Upper lobe of right lung (tissue), 1 donor: Measurements from ENCODE around the gene RRBP1. TPM values are rescaled to one million over a fixed set of nuclear protein-coding genes. Genes with fewer than 3 reads are reported as not detected.

Source experiments
- ATAC-seq: fragments of 200-7000 bp; cut with Tn5 transposase; one replicate; pipeline ENCODE4 v1.9.1; 2020; ENCODE audit warnings: mild to moderate bottlenecking, moderate library complexity
- DNase-seq: peaks from one replicate; pipeline ENCODE4 v3.0.0-alpha.2; 2020
- H3K27ac ChIP-seq: fragments of 200-600 bp; one replicate; pipeline ENCODE4 v1.8.0; 2022
- H3K27me3 ChIP-seq: fragments of 200-600 bp; one replicate; pipeline ENCODE4 v1.8.0; 2022; ENCODE audit warnings: mild to moderate bottlenecking
- H3K36me3 ChIP-seq: fragments of 200-600 bp; one replicate; pipeline ENCODE4 v1.8.0; 2022
- H3K4me1 ChIP-seq: fragments of 200-600 bp; one replicate; pipeline ENCODE4 v1.8.0; 2022
- H3K4me3 ChIP-seq: fragments of 200-600 bp; one replicate; pipeline ENCODE4 v1.8.0; 2022; ENCODE audit warnings: mild to moderate bottlenecking
- H3K9me3 ChIP-seq: fragments of 200-600 bp; one replicate; pipeline ENCODE4 v1.8.0; 2022
- intact Hi-C: fragments of 100-400 bp; cut with DNase I; formaldehyde crosslinking; loops from one replicate; pipeline ENCODE4 v1.11.0; 2022
- total RNA-seq: library from RNA; stranded (reverse); fragmentation: NEBNext Ultra II Directional; extraction: Animal tissue kit (Norgen Biotek cat#: 25700); gene quantifications from one replicate; pipeline ENCODE4 v1.2.1, GENCODE V29; 2021
- TF ChIP-seq, protein P1 (sequence below): fragments of 200-600 bp; IDR thresholded peaks from one replicate; pipeline ENCODE4 v1.8.0; 2022; ENCODE audit warnings: antibody characterized with exemption
- donor health status: DM: no; HTN: yes; CAD: no; lungs with severe emphysema.

The RRBP1 gene
- total RNA-seq, 1 donor from 2014 or later = 166 TPM

DNA sequence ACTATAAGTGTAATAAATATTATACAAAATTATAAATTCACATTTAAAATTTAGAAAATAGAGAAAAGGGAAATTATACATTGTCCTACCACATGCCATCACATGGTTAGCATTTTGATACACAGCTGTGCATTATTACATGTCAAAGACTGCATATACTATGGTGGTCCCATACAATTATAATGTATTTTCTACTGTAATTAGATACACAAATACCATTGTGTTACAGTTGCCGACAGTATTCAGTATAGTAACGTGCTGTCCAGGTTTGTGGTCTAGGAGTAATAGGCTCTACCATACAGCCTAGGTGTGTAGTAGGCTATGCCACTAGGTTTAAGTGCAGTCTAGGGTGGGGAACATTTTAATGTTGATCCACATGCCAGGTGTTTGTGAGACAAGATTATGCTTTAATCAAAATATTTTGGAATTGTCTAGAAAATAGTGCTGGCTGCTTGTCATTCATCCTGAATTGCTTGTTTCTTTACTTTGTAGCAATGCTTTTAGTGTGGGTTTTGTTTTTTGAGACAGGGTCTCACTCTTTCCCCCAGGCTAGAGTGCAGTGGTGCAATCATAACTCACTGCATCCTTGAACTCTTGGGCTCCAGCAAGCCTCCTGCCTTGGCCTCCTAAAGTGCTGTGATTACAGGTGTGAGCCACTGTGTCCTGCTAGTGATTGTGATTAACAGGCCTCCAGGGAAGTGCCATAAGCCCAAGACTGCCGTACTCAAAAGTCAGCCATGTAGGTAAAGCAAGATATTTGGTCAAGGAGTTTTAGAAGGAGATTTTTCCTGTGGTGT, 73.1 kb downstream of the RRBP1 start:
- H3K9me3 ChIP-seq = no peaks in the 10 kb centered on the region
- intact Hi-C loops = no loop called here
- DNase-seq (no peak), ATAC-seq (no peak)
- TF ChIP-seq, protein P1, sequence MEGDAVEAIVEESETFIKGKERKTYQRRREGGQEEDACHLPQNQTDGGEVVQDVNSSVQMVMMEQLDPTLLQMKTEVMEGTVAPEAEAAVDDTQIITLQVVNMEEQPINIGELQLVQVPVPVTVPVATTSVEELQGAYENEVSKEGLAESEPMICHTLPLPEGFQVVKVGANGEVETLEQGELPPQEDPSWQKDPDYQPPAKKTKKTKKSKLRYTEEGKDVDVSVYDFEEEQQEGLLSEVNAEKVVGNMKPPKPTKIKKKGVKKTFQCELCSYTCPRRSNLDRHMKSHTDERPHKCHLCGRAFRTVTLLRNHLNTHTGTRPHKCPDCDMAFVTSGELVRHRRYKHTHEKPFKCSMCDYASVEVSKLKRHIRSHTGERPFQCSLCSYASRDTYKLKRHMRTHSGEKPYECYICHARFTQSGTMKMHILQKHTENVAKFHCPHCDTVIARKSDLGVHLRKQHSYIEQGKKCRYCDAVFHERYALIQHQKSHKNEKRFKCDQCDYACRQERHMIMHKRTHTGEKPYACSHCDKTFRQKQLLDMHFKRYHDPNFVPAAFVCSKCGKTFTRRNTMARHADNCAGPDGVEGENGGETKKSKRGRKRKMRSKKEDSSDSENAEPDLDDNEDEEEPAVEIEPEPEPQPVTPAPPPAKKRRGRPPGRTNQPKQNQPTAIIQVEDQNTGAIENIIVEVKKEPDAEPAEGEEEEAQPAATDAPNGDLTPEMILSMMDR = no peak
- H3K27ac ChIP-seq = peak overlapping the region; percentile 2
- H3K4me1 ChIP-seq = peaks cover 33% of the 10 kb centered on the region
- no peak overlapping the region for H3K4me3 ChIP-seq
- H3K27me3 ChIP-seq = no peaks in the 10 kb centered on the region
- peaks cover 57% of the 10 kb centered on the region for H3K36me3 ChIP-seq

DNA sequence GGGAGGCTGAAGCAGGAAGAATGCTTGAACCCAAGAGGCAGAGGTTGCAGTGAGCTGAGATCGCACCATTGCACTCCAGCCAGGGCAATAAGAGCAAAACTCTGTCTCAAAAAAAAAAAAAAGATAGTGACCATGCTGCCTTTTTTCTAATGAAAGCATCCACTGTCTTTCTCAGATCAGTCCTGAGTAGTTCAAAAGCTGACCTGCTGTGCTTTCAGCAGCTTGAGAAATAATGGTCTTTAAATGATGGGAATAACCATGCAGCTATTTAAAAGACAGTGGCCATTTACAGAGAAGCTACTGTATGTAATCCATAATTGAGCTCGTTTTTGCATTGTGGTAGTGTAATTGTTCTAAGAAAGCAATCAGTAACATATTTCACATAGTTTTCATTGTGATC, 76.0 kb downstream of the RRBP1 start:
- H3K4me1 ChIP-seq = peaks cover 24% of the 10 kb centered on the region
- TF ChIP-seq, protein P1 = no peak
- no peaks in the 10 kb centered on the region for H3K9me3 ChIP-seq
- no peak overlapping the region for H3K4me3 ChIP-seq
- ATAC-seq = no peak
- no peak overlapping the region for H3K27ac ChIP-seq
- DNase-seq = no peak
- peaks cover 79% of the 10 kb centered on the region for H3K36me3 ChIP-seq
- intact Hi-C loops = no loop called here
- H3K27me3 ChIP-seq = no peaks in the 10 kb centered on the region

DNA sequence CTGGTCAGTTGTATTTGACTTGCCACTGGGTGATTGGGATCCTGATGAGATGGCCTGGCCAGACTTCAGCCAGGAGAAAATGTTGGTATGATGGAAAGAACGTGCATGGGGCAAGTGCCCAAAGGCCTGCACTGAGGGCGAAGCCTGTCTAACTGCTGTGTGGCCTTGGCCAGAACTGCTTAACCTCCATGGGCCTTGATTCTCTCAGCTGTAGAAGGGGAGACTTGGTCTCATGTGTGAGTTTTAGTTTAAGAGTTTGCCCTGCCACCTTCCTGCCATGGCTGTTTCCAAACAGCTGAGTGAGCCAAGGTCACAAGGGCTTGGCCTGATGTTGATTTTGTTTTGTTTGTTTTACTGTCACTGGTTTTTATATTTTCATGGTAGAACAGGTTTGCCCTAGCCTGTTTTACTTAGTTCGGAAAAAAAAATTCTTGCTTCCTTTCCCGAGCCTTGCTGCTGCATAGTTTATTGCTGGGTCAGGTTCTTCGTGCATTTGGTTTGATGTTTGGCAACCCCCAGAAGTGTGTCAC, 76.8 kb downstream of the RRBP1 start:
- intact Hi-C loops = no loop called here
- H3K9me3 ChIP-seq = no peaks in the 10 kb centered on the region
- peaks cover 16% of the 10 kb centered on the region for H3K4me1 ChIP-seq
- TF ChIP-seq, protein P1 = no peak
- no peak overlapping the region for H3K4me3 ChIP-seq
- H3K27me3 ChIP-seq = no peaks in the 10 kb centered on the region
- no peak overlapping the region for H3K27ac ChIP-seq
- H3K36me3 ChIP-seq = peaks cover 75% of the 10 kb centered on the region
- ATAC-seq (peak; percentile 75), DNase-seq (no peak)

DNA sequence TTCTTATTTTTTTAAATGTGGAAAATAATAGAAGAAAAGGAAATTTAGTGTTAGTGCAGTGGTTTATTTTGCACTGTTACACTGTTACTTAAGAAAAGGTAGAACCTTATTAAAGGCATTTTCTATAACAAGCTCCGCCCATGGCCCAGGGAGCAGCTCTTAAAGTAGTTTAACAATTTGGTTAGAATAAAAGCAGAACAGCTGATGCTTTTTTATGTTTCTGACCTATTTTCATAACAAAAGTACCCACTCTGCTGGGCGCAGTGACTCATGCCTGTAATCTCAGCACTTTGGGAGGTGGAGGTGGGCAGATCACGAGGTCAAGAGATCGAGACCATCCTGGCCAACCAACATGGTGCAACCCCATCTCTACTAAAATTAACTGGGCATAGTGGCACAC, 79.5 kb downstream of the RRBP1 start:
- Histone ChIP-seq H3K27me3 (no peaks in the 10 kb centered on the region), H3K4me1 (peaks cover 11% of the 10 kb centered on the region), H3K4me3 (no peak overlapping the region), H3K36me3 (peaks cover 61% of the 10 kb centered on the region), H3K27ac (no peak overlapping the region), H3K9me3 (no peaks in the 10 kb centered on the region)
- TF ChIP-seq, protein P1 = no peak
- ATAC-seq (no peak), DNase-seq (no peak)
- intact Hi-C loops = no loop called here

DNA sequence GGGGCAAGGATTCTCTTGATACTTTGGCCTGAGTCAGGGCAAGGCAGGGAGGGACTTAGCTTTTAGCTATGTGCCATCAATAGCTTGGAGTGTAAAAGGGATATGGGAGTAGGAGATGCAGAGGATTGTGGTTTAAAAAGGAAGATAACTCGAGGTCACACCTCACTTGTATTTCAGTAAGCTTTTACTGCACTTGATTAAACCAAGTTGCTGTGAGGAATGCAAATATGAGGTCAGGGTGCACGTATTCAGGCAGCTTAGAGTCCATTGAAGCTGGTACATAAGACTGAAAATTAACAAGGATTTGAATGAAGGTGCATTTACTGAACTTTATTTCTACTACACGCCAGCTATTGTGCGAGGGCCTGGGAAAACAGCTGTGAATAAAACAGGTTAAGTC, 80.1 kb downstream of the RRBP1 start:
- no peaks in the 10 kb centered on the region for H3K27me3 ChIP-seq
- DNase-seq (no peak), ATAC-seq (no peak)
- H3K4me3 ChIP-seq = no peak overlapping the region
- TF ChIP-seq, protein P1 = no peak
- no peak overlapping the region for H3K27ac ChIP-seq
- no peaks in the 10 kb centered on the region for H3K9me3 ChIP-seq
- H3K36me3 ChIP-seq = peaks cover 56% of the 10 kb centered on the region
- peaks cover 11% of the 10 kb centered on the region for H3K4me1 ChIP-seq
- intact Hi-C loops = no loop called here
